DOHH2 (cell line): ENCODE data around the gene SPON1.
"Not testable (repeated sequence)": the region's sequence is repeated elsewhere in the genome, so short reads cannot be mapped to it uniquely, and the experiment has no call there.

ENCODE experiments used
- H3F3A ChIP-seq: fragments of 200-600 bp; sonication (generic), shearing (Covaris generic); 2 replicates; pipeline ENCODE4 v1.6.0; 2016; ENCODE audit warnings: antibody characterized with exemption, mild to moderate bottlenecking; ENCODE audit not compliant: control insufficient read depth, insufficient read depth
- H3K27ac ChIP-seq: fragments of 200-600 bp; sonication (generic); 2 replicates; pipeline ENCODE4 v1.5.1; 2014; ENCODE audit warnings: low read depth, mild to moderate bottlenecking, low read length, moderate library complexity
- H3K27me3 ChIP-seq: fragments of 200-600 bp; sonication (generic); 2 replicates; pipeline ENCODE4 v1.6.1; 2014; ENCODE audit warnings: mild to moderate bottlenecking, low read length, mixed read lengths; ENCODE audit not compliant: control insufficient read depth
- H3K36me3 ChIP-seq: fragments of 200-600 bp; sonication (generic); 2 replicates; pipeline ENCODE4 v1.6.1; 2014; ENCODE audit warnings: mild to moderate bottlenecking, low read length, moderate library complexity, mixed read lengths; ENCODE audit not compliant: control insufficient read depth
- H3K4me1 ChIP-seq: fragments of 200-600 bp; sonication (generic); 2 replicates; pipeline ENCODE4 v1.6.1; 2014; ENCODE audit warnings: mild to moderate bottlenecking, low read length, mixed read lengths; ENCODE audit not compliant: control insufficient read depth
- H3K4me2 ChIP-seq: fragments of 200-600 bp; sonication (generic); 2 replicates; pipeline ENCODE4 v1.6.0; 2014; ENCODE audit warnings: mild to moderate bottlenecking, low read length, moderate library complexity
- H3K4me3 ChIP-seq: fragments of 200-600 bp; sonication (generic); 2 replicates; pipeline ENCODE4 v1.5.1; 2014; ENCODE audit warnings: mild to moderate bottlenecking, low read length, mixed read lengths
- H3K79me2 ChIP-seq: fragments of 200-600 bp; sonication (generic); 2 replicates; pipeline ENCODE4 v1.6.1; 2014; ENCODE audit warnings: mild to moderate bottlenecking, low read length, mixed read lengths; ENCODE audit not compliant: control insufficient read depth
- H3K9me2 ChIP-seq: fragments of 200-600 bp; sonication (generic); replicated peaks from 2 replicates; pipeline ENCODE4 v1.6.1; 2014; ENCODE audit warnings: mild to moderate bottlenecking, low read length, mixed read lengths; ENCODE audit not compliant: control insufficient read depth
- H3K9me3 ChIP-seq: fragments of 200-600 bp; sonication (generic); 2 replicates; pipeline ENCODE4 v1.6.1; 2014; ENCODE audit warnings: antibody characterized with exemption, low read length, mixed read lengths; ENCODE audit not compliant: control insufficient read depth, insufficient read depth
- H4K20me1 ChIP-seq: fragments of 200-600 bp; sonication (generic); 2 replicates; pipeline ENCODE4 v1.6.0; 2014; ENCODE audit warnings: low read depth, mild to moderate bottlenecking, antibody characterized with exemption, low read length, moderate library complexity; ENCODE audit not compliant: control insufficient read depth, insufficient read depth
- EZH2phosphoT487 ChIP-seq: fragments of 200-600 bp; sonication (generic); IDR thresholded peaks from 2 replicates; pipeline ENCODE4 v1.6.1; 2017; ENCODE audit warnings: borderline replicate concordance, mild to moderate bottlenecking, antibody characterized with exemption, low read length, moderate library complexity, mixed read lengths
- TF ChIP-seq, protein P1 (sequence below): fragments of 200-600 bp; sonication (generic); IDR thresholded peaks from one replicate; pipeline ENCODE4 v1.5.1; 2014; ENCODE audit warnings: antibody characterized with exemption, mild to moderate bottlenecking, low read depth, low read length; ENCODE audit not compliant: poor library complexity, severe bottlenecking

Gene SPON1

DNA sequence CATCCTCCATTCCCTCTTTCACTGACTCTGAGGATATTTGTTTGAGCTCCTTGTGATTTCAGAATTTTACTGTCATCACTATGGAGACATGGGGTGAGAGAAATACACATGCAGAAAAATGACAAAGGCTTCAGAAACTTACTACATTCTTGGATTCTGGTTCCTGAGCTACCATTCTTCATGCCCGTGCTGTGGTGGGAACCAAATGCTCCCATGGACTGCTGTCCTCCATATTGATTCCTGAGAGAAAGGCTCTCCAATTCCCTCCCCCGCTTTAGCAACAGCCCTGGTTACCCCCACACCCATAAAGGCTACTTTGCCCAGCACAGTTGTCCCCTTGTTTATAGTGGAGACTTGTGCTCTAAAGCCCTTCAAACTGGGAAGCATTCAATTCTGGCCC is 201.1 kb downstream of the SPON1 start:
- Histone ChIP-seq H3K27ac (no peak overlapping the region), H3K4me3 (no peak overlapping the region), H3K9me3 (no peaks in the 10 kb centered on the region), H3K4me2 (no peak overlapping the region), H3K27me3 (no peaks in the 10 kb centered on the region), H3F3A (no peaks in the 10 kb centered on the region), H3K79me2 (no peaks in the 10 kb centered on the region), H4K20me1 (no peaks in the 10 kb centered on the region), H3K36me3 (no peaks in the 10 kb centered on the region), H3K9me2 (no peaks in the 10 kb centered on the region), H3K4me1 (no peaks in the 10 kb centered on the region)
- TF ChIP-seq, protein P1, sequence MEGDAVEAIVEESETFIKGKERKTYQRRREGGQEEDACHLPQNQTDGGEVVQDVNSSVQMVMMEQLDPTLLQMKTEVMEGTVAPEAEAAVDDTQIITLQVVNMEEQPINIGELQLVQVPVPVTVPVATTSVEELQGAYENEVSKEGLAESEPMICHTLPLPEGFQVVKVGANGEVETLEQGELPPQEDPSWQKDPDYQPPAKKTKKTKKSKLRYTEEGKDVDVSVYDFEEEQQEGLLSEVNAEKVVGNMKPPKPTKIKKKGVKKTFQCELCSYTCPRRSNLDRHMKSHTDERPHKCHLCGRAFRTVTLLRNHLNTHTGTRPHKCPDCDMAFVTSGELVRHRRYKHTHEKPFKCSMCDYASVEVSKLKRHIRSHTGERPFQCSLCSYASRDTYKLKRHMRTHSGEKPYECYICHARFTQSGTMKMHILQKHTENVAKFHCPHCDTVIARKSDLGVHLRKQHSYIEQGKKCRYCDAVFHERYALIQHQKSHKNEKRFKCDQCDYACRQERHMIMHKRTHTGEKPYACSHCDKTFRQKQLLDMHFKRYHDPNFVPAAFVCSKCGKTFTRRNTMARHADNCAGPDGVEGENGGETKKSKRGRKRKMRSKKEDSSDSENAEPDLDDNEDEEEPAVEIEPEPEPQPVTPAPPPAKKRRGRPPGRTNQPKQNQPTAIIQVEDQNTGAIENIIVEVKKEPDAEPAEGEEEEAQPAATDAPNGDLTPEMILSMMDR = no peak
- TF ChIP-seq EZH2phosphoT487 = no peak

DNA sequence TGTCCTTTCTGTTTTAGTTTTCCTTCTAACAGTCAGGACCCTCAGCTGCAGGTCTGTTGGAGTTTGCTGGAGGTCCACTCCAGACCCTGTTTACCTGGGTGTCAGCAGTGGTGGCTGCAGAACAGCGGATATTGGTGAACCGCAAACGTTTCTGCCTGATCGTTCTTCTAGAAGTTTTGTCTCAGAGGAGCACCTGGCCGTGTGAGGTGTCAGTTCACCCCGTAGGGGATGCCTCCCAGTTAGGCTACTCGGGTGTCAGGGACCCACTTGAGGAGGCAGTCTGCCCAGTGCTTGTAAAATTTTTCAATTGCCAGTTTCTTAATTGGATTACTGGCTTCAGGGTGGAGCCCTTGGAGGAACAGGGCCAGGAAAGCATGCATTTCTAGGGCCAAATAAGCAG is 211.2 kb downstream of the SPON1 start:
- H3K4me2 ChIP-seq, H3K9me2 ChIP-seq, H3K79me2 ChIP-seq, H3K36me3 ChIP-seq, H3K4me1 ChIP-seq, H3F3A ChIP-seq, H3K4me3 ChIP-seq, H3K9me3 ChIP-seq, H3K27ac ChIP-seq, H4K20me1 ChIP-seq, H3K27me3 ChIP-seq: not testable (repeated sequence)

DNA sequence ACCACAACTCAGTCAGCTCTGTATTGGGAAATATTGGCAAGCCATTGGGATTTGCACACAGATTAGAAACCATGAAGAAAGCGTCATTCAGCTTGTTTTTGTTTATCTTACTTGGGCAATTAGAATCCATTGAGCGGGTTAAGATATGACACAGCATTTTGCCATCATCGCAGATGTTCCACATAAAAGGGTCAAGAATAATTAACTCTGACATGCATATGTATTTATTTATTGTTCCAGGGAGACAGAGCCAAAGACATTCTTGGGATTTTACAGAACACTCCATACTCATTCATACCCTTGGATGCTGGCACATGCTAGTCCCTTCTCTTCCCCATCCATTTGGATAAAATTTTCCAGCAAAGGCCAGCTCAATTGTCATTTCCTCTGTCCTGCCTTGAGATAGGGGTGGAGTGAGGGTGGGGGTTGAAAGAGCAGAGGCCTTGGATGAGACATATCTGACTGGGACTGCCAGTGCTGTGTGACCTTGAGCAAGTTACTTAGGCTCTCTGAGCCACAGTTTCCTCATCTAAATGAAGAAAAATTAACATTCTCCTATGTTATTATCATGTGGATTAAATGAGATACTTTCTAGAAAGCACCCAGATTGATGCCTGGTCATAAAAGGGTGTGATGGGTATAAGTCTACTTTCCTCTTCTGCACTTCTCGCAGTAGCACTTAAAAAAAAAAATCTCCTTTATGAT is 216.7 kb downstream of the SPON1 start:
- H3K27ac ChIP-seq = no peak overlapping the region
- H3K4me1 ChIP-seq = no peaks in the 10 kb centered on the region
- H4K20me1 ChIP-seq = no peaks in the 10 kb centered on the region
- H3K36me3 ChIP-seq = no peaks in the 10 kb centered on the region
- no peaks in the 10 kb centered on the region; the same call in 1 of the 2 replicates for H3K27me3 ChIP-seq
- no peaks in the 10 kb centered on the region for H3F3A ChIP-seq
- no peaks in the 10 kb centered on the region for H3K79me2 ChIP-seq
- no peaks in the 10 kb centered on the region for H3K9me3 ChIP-seq
- no peak for TF ChIP-seq EZH2phosphoT487
- TF ChIP-seq, protein P1 = no peak
- H3K4me3 ChIP-seq = no peak overlapping the region
- no peaks in the 10 kb centered on the region for H3K9me2 ChIP-seq
- no peak overlapping the region for H3K4me2 ChIP-seq

DNA sequence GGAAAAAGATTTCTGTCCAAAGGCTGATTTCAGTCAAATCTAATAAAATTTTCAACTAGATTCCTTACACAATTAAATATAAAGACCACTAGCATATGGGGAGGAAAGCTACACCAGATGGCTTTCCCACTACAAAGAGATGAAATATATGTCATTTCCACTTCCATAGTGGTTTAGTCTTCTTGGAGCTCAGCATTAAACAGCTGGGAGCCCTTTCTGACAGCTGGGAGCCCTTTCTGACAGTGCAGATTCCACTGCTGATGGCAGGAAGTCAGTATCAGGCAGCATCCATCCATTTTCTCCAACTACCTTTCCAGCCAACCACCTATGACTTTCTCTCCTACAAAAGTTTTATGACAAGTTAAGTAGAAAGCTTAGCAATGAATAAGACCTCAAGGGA is 218.6 kb downstream of the SPON1 start:
- H3K36me3 ChIP-seq = no peaks in the 10 kb centered on the region
- no peak overlapping the region for H3K4me3 ChIP-seq
- H3K9me2 ChIP-seq = no peaks in the 10 kb centered on the region
- H3K27me3 ChIP-seq = no peaks in the 10 kb centered on the region; the same call in 1 of the 2 replicates
- H3K4me1 ChIP-seq = no peaks in the 10 kb centered on the region
- no peaks in the 10 kb centered on the region for H3K79me2 ChIP-seq
- no peaks in the 10 kb centered on the region for H3F3A ChIP-seq
- H3K9me3 ChIP-seq = no peaks in the 10 kb centered on the region
- TF ChIP-seq EZH2phosphoT487 = no peak
- TF ChIP-seq, protein P1 = no peak
- no peaks in the 10 kb centered on the region for H4K20me1 ChIP-seq
- no peak overlapping the region for H3K4me2 ChIP-seq
- no peak overlapping the region for H3K27ac ChIP-seq
